Cardiac fibroblast (primary cell): Measurements from ENCODE around the gene SLC39A1.

Experiments used
- DNase-seq, 2 donors: peaks; one replicate each; pipeline versions ENCODE4 v3.0.0 to v3.0.0-alpha.2; 2010; ENCODE audit warnings: low read depth in 2 of 2
- H3K4me3 ChIP-seq, 2 donors: replicated peaks in 1 of 2; 1 replicate in 1 of 2; 2 replicates in 1 of 2; pipeline ENCODE4 v1.5.1; 2011; ENCODE audit warnings: low read depth in 2 of 2, low read length in 2 of 2, mild to moderate bottlenecking in 2 of 2, moderate library complexity in 1 of 2
- CTCF ChIP-seq: IDR thresholded peaks from one replicate; pipeline ENCODE4 v1.5.1; 2011; ENCODE audit warnings: low read depth, mild to moderate bottlenecking, low read length, inconsistent platforms

SLC39A1 gene

GRCh38 chr1:153967107-153967999 lies 4.0 kb upstream of the SLC39A1 start, which contains the start of gene CREB3L4:
TSS of gene CREB3L4 (plus strand) at chr1:153967902. CDS start at chr1:153968526, 624 bp downstream.
- H3K4me3 ChIP-seq: peak within 1 kb of the TSS; percentile 64 to 67
- TF ChIP-seq CTCF: peak; percentile 40
- DNase-seq: peak; percentile 99

GRCh38 chr1:153963850-153964331 lies 554 bp upstream of the SLC39A1 start:
- H3K4me3 ChIP-seq: peak overlapping the region; percentile 81 to 83
- TF ChIP-seq CTCF: no peak
- DNase-seq: peak in 1 of 2 donors; percentile 37

DNA sequence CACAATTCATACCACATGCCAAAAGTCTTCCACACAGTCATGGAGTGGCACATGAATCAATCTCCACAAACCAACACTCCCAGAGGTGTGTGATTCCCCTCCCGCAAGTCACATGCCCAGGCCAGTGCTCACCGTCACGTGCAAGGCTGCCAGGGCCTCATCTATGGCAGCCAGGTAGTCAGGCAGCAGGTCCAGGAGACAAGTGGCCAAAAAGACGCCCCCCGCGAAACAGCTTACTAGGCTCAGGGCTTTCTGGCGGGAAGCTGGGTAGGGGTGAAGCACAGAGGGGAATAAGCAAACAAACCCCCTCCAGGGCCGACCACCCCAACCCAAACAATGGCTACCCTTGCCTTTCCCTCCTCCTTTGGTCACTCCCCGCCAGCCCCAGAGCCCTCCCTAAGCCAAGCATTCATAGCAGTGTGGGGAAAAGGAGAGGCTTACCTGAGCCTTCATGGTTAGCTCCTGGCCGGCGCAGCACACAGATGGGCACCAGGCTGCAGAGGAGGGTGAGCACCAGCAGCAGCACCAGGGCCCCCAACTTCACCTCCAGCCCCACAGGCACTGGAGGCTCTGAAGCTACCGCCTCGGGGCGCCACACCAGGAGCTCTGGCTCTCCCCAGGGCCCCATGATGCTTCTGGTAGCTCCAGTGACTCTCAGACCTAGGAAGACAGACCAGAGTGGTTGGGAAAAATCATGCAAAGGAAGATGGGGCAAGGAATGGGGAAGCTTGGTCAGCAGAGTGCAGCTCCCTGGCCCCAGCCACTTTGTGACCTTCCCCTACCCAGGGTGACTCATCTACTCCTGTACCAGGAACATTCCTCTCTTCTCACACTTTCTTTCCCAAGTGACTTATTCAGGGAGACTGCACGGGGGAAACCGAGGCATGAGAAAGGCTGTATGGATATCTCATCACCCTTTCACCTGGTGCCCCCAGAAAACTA lies 978 bp downstream of the SLC39A1 start:
- no peak for TF ChIP-seq CTCF
- peak; percentile 58 to 75 for DNase-seq
- H3K4me3 ChIP-seq: peak overlapping the region; percentile 81 to 83

DNA sequence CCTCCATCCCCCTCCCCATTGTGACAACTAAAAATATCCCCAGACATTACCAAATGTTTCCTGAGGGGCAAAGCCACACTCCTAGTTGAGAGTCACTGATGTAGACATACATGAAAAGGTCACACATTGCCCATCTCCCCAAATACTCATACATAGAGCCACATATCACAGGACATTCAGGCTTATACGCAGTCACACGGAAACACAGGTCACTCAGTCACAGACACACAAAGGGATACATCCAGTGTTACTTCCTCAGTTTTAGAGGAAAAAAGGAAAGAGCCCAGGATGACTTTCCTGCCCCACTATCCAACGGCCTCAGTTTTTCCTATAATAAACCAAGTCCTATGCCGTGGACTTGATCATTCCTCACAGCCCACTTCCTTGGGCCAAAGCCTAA lies 1.9 kb downstream of the SLC39A1 start:
- no peak for DNase-seq
- TF ChIP-seq CTCF: no peak
- H3K4me3 ChIP-seq: peak overlapping the region in 1 of 2 donors; percentile 83

GRCh38 chr1:153960206-153960605 lies 3.1 kb downstream of the SLC39A1 start:
- TF ChIP-seq CTCF: no peak
- H3K4me3 ChIP-seq: no peak overlapping the region
- DNase-seq: no peak

DNA sequence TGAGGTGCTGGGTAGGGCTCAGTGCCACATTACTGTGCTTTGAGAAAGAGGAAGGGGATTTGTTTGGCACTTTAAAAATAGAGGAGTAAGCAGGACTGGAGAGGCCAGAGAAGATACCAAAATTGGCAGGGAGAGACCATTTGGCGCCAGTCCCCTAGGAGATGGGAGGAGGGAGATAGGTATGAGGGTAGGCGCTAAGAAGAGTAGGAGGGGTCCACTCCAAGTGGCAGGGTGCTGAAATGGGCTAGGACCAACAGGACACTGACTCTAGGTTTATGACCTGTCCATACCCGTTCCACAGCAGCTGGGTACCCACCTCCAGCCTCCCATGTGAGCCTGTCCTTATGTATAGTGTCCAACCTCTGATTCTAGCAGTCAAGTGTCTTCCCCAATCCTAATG lies 3.9 kb downstream of the SLC39A1 start:
- no peak overlapping the region for H3K4me3 ChIP-seq
- TF ChIP-seq CTCF: no peak
- DNase-seq: no peak
